HEK293T (cell line): ENCODE results near the gene WDR19.

Experiments
- CTCF ChIA-PET: fragments of 350-600 bp; formaldehyde crosslinking; extraction: SDS; loops from one replicate; lab custom pipeline; 2021; ENCODE audit warnings: antibody characterized with exemption, inconsistent platforms; lab: Yijun Ruan, JAX
- POLR2A ChIA-PET: fragments of 350-600 bp; formaldehyde crosslinking; extraction: SDS; loops from one replicate; lab custom pipeline; 2020; ENCODE audit warnings: antibody characterized with exemption, inconsistent platforms; lab: Yijun Ruan, JAX
- DNase-seq: peaks from one replicate; pipeline ENCODE4 v3.0.0; 2012; ENCODE audit warnings: mixed read lengths; ENCODE audit errors: extremely low spot score
- ARNT ChIP-seq: fragments of 450-650 bp; IDR thresholded peaks from 2 replicates; pipeline ENCODE4 v1.6.1; 2017; ENCODE audit warnings: mild to moderate bottlenecking
- BHLHE40 ChIP-seq: fragments of 450-650 bp; IDR thresholded peaks from 2 replicates; pipeline ENCODE4 v1.6.1; 2016; ENCODE audit warnings: mild to moderate bottlenecking, moderate library complexity, borderline replicate concordance
- CTBP1 ChIP-seq: fragments of 450-650 bp; IDR thresholded peaks from 2 replicates; pipeline ENCODE4 v1.6.1; 2016; ENCODE audit warnings: borderline replicate concordance
- ELF4 ChIP-seq: fragments of 450-650 bp; IDR thresholded peaks from 2 replicates; pipeline ENCODE4 v1.6.1; 2017; ENCODE audit warnings: antibody characterized with exemption
- FOXA1 ChIP-seq: fragments of 450-650 bp; IDR thresholded peaks from 2 replicates; pipeline ENCODE4 v1.6.1; 2016; ENCODE audit warnings: mild to moderate bottlenecking
- FOXK2 ChIP-seq: fragments of 450-650 bp; IDR thresholded peaks from 2 replicates; pipeline ENCODE4 v1.6.1; 2016; ENCODE audit warnings: mild to moderate bottlenecking
- FOXM1 ChIP-seq: fragments of 450-650 bp; IDR thresholded peaks from 2 replicates; pipeline ENCODE4 v1.6.1; 2017; ENCODE audit warnings: mild to moderate bottlenecking, borderline replicate concordance
- HDGF ChIP-seq: fragments of 450-650 bp; IDR thresholded peaks from 2 replicates; pipeline ENCODE4 v1.6.1; 2017; ENCODE audit warnings: antibody characterized with exemption, borderline replicate concordance
- L3MBTL2 ChIP-seq: fragments of 450-650 bp; conservative IDR thresholded peaks from 2 replicates; pipeline ENCODE4 v1.6.1; 2016; ENCODE audit warnings: mild to moderate bottlenecking
- LEF1 ChIP-seq: fragments of 450-650 bp; IDR thresholded peaks from 2 replicates; pipeline ENCODE4 v1.6.1; 2017; ENCODE audit warnings: mild to moderate bottlenecking, borderline replicate concordance
- NFRKB ChIP-seq: fragments of 450-650 bp; IDR thresholded peaks from 2 replicates; pipeline ENCODE4 v1.6.1; 2016; ENCODE audit warnings: mild to moderate bottlenecking, moderate library complexity
- SP1 ChIP-seq: fragments of 450-650 bp; IDR thresholded peaks from 2 replicates; pipeline ENCODE4 v1.6.1; 2017
- SUZ12 ChIP-seq: fragments of 450-650 bp; IDR thresholded peaks from 2 replicates; pipeline ENCODE4 v1.6.1; 2016; ENCODE audit warnings: mild to moderate bottlenecking
- TARDBP ChIP-seq: fragments of 450-650 bp; IDR thresholded peaks from 2 replicates; pipeline ENCODE4 v1.6.1; 2016
- ZNF384 ChIP-seq: fragments of 450-650 bp; IDR thresholded peaks from 2 replicates; pipeline ENCODE4 v1.6.1; 2016
- TF ChIP-seq, protein P1 (sequence below): fragments of 450-650 bp; IDR thresholded peaks from 2 replicates; pipeline ENCODE4 v1.6.1; 2016

The WDR19 gene

DNA sequence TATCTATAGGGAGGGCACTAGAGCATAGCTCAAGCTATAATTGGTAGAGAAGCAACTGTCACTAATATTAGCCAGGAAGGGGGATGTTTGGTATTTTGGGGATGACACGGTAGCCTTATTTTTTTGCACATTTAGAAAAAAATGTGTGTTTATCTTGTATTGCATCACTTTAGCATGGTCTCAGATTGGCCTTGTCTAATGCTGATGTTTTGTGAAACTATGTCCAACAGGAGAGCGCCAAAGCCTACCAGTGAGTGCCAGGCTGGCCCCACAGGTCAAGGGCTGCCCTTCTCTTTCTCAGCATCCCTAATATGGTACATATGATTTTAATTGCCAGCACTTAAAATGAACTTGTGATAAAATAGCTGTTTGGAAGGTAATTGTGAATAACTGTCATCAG lies 24.8 kb upstream of the WDR19 start:
- TF ChIP-seq LEF1 = no peak
- TF ChIP-seq L3MBTL2 = no peak
- TF ChIP-seq ZNF384 = no peak
- no peak for TF ChIP-seq NFRKB
- no peak for TF ChIP-seq ARNT
- TF ChIP-seq HDGF = no peak
- no peak for TF ChIP-seq CTBP1
- TF ChIP-seq FOXM1 = no peak
- no peak for TF ChIP-seq SP1
- TF ChIP-seq FOXK2 = no peak
- TF ChIP-seq SUZ12 = no peak
- TF ChIP-seq BHLHE40 = no peak
- TF ChIP-seq ELF4 = no peak
- TF ChIP-seq, protein P1, sequence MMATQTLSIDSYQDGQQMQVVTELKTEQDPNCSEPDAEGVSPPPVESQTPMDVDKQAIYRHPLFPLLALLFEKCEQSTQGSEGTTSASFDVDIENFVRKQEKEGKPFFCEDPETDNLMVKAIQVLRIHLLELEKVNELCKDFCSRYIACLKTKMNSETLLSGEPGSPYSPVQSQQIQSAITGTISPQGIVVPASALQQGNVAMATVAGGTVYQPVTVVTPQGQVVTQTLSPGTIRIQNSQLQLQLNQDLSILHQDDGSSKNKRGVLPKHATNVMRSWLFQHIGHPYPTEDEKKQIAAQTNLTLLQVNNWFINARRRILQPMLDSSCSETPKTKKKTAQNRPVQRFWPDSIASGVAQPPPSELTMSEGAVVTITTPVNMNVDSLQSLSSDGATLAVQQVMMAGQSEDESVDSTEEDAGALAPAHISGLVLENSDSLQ = no peak; the same call in 1 of the 2 replicates
- no peak for TF ChIP-seq TARDBP
- POLR2A ChIA-PET = no interaction called here
- CTCF ChIA-PET = no interaction called here
- no peak for DNase-seq

DNA sequence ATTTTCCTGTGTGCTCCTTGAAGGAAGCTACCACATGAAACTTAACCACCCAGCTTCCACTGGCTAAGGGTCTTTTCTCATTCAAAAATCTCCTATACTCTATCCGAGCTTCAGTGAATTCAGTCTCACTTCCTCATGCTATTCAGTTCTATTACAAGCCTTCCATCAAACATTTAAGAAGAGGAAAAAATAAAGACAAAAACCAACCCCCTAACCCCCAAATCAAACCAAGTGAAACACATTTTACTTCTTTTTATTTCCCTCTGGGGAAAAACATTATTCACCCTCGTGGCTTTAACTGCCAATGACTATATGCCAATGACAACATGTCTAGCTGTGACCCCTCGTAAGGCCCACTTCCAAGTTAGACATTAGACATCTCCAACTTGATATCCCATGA lies 16.2 kb upstream of the WDR19 start:
- ChIA-PET CTCF (no interaction called here), POLR2A (no interaction called here)
- no peak for DNase-seq
- no peak for TF ChIP-seq CTBP1
- no peak for TF ChIP-seq ELF4
- no peak for TF ChIP-seq LEF1
- TF ChIP-seq, protein P1 = no peak
- no peak for TF ChIP-seq L3MBTL2
- TF ChIP-seq FOXM1 = no peak
- no peak for TF ChIP-seq BHLHE40
- TF ChIP-seq FOXA1 = no peak
- TF ChIP-seq FOXK2 = no peak
- TF ChIP-seq ZNF384 = no peak
- TF ChIP-seq TARDBP = no peak
- TF ChIP-seq NFRKB = no peak
- TF ChIP-seq SP1 = no peak
- TF ChIP-seq HDGF = no peak
- no peak for TF ChIP-seq SUZ12
- no peak for TF ChIP-seq ARNT

DNA sequence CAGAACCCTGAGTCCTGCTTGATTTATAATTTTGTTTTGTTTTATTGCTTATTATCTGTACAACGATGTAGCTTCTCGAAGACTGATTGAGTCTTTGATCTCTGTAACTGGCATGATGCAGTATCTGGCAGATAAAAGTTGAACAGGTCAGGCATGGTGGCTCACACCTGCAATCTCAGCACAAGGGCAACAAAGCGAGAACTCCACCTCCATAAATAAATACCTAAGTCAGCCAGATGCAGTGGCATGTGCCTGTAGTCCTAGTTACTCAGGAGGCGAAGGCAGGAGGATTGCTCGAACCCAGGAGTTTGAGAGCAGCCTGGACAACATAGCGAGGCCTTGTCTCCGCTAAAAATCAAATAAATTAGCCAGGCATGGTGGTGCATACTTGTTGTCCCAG lies 15.7 kb upstream of the WDR19 start:
- CTCF ChIA-PET = no interaction called here
- no peak for DNase-seq
- no peak for TF ChIP-seq ARNT
- TF ChIP-seq L3MBTL2 = no peak
- no peak for TF ChIP-seq SUZ12
- TF ChIP-seq NFRKB = no peak
- TF ChIP-seq FOXA1 = no peak
- no peak for TF ChIP-seq SP1
- no peak for TF ChIP-seq FOXK2
- no peak for TF ChIP-seq FOXM1
- TF ChIP-seq TARDBP = no peak
- TF ChIP-seq LEF1 = no peak
- TF ChIP-seq, protein P1 = no peak
- no peak for TF ChIP-seq ZNF384
- no peak for TF ChIP-seq CTBP1
- TF ChIP-seq HDGF = no peak
- no peak for TF ChIP-seq ELF4
- no peak for TF ChIP-seq BHLHE40
- POLR2A ChIA-PET = no interaction called here

DNA sequence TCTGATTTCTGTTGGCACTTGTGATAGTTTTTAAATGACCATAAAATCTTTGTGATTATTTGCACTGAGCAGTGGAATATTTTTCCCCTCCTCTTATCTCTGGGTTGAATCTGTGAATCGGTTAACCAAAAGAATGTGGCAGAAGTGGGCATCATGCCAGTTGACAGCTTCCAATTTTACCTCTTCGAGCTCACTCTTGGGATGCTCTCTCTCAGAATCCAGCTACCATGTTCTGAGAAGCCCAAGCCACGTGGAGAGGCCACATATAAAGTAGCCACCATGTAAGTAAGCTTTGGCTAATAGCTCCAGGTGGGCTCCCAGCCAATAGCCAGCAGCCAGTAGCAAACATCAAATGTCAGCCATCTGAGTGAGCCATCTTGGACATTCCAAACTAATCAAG lies 12.9 kb upstream of the WDR19 start:
- no peak for DNase-seq
- POLR2A ChIA-PET = no interaction called here
- TF ChIP-seq ZNF384 (no peak), L3MBTL2 (no peak), SP1 (no peak), NFRKB (no peak), ARNT (no peak), ELF4 (no peak), SUZ12 (no peak), TARDBP (no peak), FOXM1 (no peak), CTBP1 (no peak), LEF1 (no peak), HDGF (no peak)
- TF ChIP-seq, protein P1 = no peak
- CTCF ChIA-PET = no interaction called here

DNA sequence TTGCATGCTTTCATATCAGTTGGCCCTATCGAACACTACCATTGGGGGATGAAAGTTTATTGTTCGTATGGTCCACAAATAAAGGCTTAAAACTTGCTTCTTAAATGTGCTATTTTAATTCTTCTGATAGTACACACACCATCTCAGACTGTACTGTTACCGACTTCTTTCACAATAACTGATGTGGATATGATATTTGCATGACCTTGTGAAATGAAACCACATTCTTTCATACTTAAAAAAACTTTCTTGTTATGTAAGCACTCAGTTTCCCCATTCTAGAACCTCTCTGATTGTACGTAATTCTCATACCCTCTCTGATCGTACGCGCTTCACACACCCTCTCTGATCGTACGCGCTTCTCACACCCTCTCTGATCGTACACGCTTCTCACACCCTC lies 12.0 kb upstream of the WDR19 start:
- no peak for DNase-seq
- CTCF ChIA-PET = no interaction called here
- TF ChIP-seq LEF1 = no peak
- POLR2A ChIA-PET = no interaction called here

DNA sequence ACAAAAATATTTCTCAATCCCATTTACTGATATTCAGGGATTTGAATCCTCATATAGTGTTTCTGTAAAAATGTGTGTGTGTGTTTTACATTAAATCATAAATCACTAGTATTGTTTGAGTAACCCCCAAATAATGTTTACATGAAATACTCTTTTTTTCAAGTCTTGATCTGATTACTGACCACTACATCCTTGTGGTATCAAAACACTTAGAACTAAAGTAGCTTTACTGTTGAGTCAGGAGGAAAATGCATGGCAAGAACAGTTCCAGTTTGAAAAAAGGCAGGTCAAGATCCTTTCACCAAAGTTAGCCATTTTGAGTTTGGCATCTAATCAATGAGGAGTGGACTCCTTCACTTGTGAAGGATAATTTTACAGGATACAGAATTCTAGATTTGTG lies 3.6 kb upstream of the WDR19 start:
- TF ChIP-seq L3MBTL2 (no peak), ZNF384 (no peak), TARDBP (no peak), FOXM1 (no peak), ARNT (no peak), ELF4 (no peak), LEF1 (no peak), HDGF (no peak), NFRKB (no peak), SP1 (no peak), SUZ12 (no peak), CTBP1 (no peak), BHLHE40 (no peak), FOXK2 (no peak), FOXA1 (no peak)
- TF ChIP-seq, protein P1 = no peak
- DNase-seq = no peak
- CTCF ChIA-PET = no interaction called here
- POLR2A ChIA-PET = no interaction called here
